Measurements from ENCODE around the gene ZNF672.
A peak's percentile ranks its signal among the peaks of the same experiment; 100 is the strongest.
"Not testable (repeated sequence)": the region's sequence is repeated elsewhere in the genome, so short reads cannot be mapped to it uniquely, and the experiment has no call there.

ZNF672 gene

GRCh38 chr1:248837781-248838356 is at the start of gene ZNF672:
ZNF672 (plus strand) TSS chr1:248838224; CDS start chr1:248847275, 9,051 bp downstream.
- DNase-seq (ENCODE audit: low spot score) (peak; percentile 91), FAIRE-seq (no peak)

GRCh38 chr1:248788327-248788726 is 49.7 kb upstream of the ZNF672 start:
- FAIRE-seq (no peak), DNase-seq (ENCODE audit: low spot score) (no peak)

GRCh38 chr1:248789337-248789736 is 48.7 kb upstream of the ZNF672 start:
- not testable (repeated sequence) for FAIRE-seq

GRCh38 chr1:248790456-248790855 is 47.6 kb upstream of the ZNF672 start:
- FAIRE-seq (no peak), DNase-seq (ENCODE audit: low spot score) (no peak)

More at GRCh38 chr1:248789337-248789736, 48.7 kb upstream of the ZNF672 start:
- DNase-seq (ENCODE audit: low spot score): not testable (repeated sequence)

- DNase-seq (ENCODE audit: low spot score) (no peak), FAIRE-seq (no peak)
Measured at GRCh38 chr1:248791010-248791409, 47.0 kb upstream of the ZNF672 start.

- no peak for FAIRE-seq
- DNase-seq (ENCODE audit: low spot score): no peak
Measured at GRCh38 chr1:248792342-248792741, 45.7 kb upstream of the ZNF672 start.

- no peak for DNase-seq (ENCODE audit: low spot score)
- no peak for FAIRE-seq
Measured at GRCh38 chr1:248793592-248793991, 44.4 kb upstream of the ZNF672 start.

- not testable (repeated sequence) for FAIRE-seq; DNase-seq (ENCODE audit: low spot score)
Measured at GRCh38 chr1:248794663-248795062, 43.4 kb upstream of the ZNF672 start.

- DNase-seq (ENCODE audit: low spot score) (no peak), FAIRE-seq (no peak)
Measured at GRCh38 chr1:248798791-248799190, 39.2 kb upstream of the ZNF672 start.

GRCh38 chr1:248800459-248800858 is 37.6 kb upstream of the ZNF672 start:
- no peak for DNase-seq (ENCODE audit: low spot score)
- no peak for FAIRE-seq

- DNase-seq (ENCODE audit: low spot score): no peak
- FAIRE-seq: no peak
Measured at GRCh38 chr1:248802454-248802853, 35.6 kb upstream of the ZNF672 start.

- DNase-seq (ENCODE audit: low spot score); FAIRE-seq: not testable (repeated sequence)
Measured at GRCh38 chr1:248803501-248803900, 34.5 kb upstream of the ZNF672 start.

GRCh38 chr1:248804771-248805681 is 33.0 kb upstream of the ZNF672 start:
- FAIRE-seq: no peak
- DNase-seq (ENCODE audit: low spot score): no peak

- FAIRE-seq (no peak), DNase-seq (ENCODE audit: low spot score) (no peak)
Measured at GRCh38 chr1:248805876-248806275, 32.1 kb upstream of the ZNF672 start.

- FAIRE-seq (no peak), DNase-seq (ENCODE audit: low spot score) (peak; percentile 38)
Measured at GRCh38 chr1:248807067-248807737, 30.8 kb upstream of the ZNF672 start.

- FAIRE-seq: no peak
- DNase-seq (ENCODE audit: low spot score): no peak
Measured at GRCh38 chr1:248808876-248809275, 29.1 kb upstream of the ZNF672 start.

- no peak for DNase-seq (ENCODE audit: low spot score)
- FAIRE-seq: no peak
Measured at GRCh38 chr1:248810000-248810726, 27.9 kb upstream of the ZNF672 start.

- FAIRE-seq: no peak
- no peak for DNase-seq (ENCODE audit: low spot score)
Measured at GRCh38 chr1:248810727-248811513, 27.1 kb upstream of the ZNF672 start.

GRCh38 chr1:248811514-248812490 is 26.2 kb upstream of the ZNF672 start:
- no peak for DNase-seq (ENCODE audit: low spot score)
- no peak for FAIRE-seq
